ENCODE data around the gene CBFA2T3. TPM values are rescaled to one million over a fixed set of nuclear protein-coding genes. Genes with fewer than 3 reads are reported as not detected.

The CBFA2T3 gene
- total RNA-seq, 1 donor from 2014 or later, result not detected

- no peaks in the 10 kb centered on the region for H3K36me3 Mint-ChIP-seq (ENCODE audit: unreplicated experiment)
- H3K4me1 Mint-ChIP-seq (ENCODE audit: unreplicated experiment), result no peaks in the 10 kb centered on the region
- peaks cover 24% of the 10 kb centered on the region for H3K27me3 Mint-ChIP-seq (ENCODE audit: unreplicated experiment)
- no peak overlapping the region for H3K4me3 Mint-ChIP-seq (ENCODE audit: unreplicated experiment)
- no peak overlapping the region for H3K27ac Mint-ChIP-seq (ENCODE audit: unreplicated experiment)
- DNase-seq (ENCODE audit: extremely low spot score, unreplicated experiment), result no peak
- no peak for TF ChIP-seq CTCF (IDR thresholded peaks at IDR 0.05)
- H3K9me3 Mint-ChIP-seq (ENCODE audit: unreplicated experiment), result no peaks in the 10 kb centered on the region
These were observed 4.0 kb downstream of the CBFA2T3 start for GRCh38 chr16:88973007-88973410.

- H3K4me3 Mint-ChIP-seq (ENCODE audit: unreplicated experiment), result no peak overlapping the region
- H3K9me3 Mint-ChIP-seq (ENCODE audit: unreplicated experiment), result no peaks in the 10 kb centered on the region
- no peak for TF ChIP-seq CTCF (IDR thresholded peaks at IDR 0.05)
- DNase-seq (ENCODE audit: extremely low spot score, unreplicated experiment), result no peak
- no peaks in the 10 kb centered on the region for H3K36me3 Mint-ChIP-seq (ENCODE audit: unreplicated experiment)
- no peaks in the 10 kb centered on the region for H3K4me1 Mint-ChIP-seq (ENCODE audit: unreplicated experiment)
- no peak overlapping the region for H3K27ac Mint-ChIP-seq (ENCODE audit: unreplicated experiment)
- H3K27me3 Mint-ChIP-seq (ENCODE audit: unreplicated experiment), result peaks cover 24% of the 10 kb centered on the region
These were observed 4.7 kb downstream of the CBFA2T3 start for GRCh38 chr16:88972349-88972748.

- Mint-ChIP-seq H3K36me3 (ENCODE audit: unreplicated experiment) (no peaks in the 10 kb centered on the region), H3K27me3 (ENCODE audit: unreplicated experiment) (peaks cover 24% of the 10 kb centered on the region), H3K9me3 (ENCODE audit: unreplicated experiment) (no peaks in the 10 kb centered on the region), H3K27ac (ENCODE audit: unreplicated experiment) (no peak overlapping the region), H3K4me3 (ENCODE audit: unreplicated experiment) (no peak overlapping the region), H3K4me1 (ENCODE audit: unreplicated experiment) (no peaks in the 10 kb centered on the region)
- no peak for DNase-seq (ENCODE audit: extremely low spot score, unreplicated experiment)
- TF ChIP-seq CTCF (IDR thresholded peaks at IDR 0.05), result no peak
These were observed 5.5 kb downstream of the CBFA2T3 start for GRCh38 chr16:88971371-88972097.

GRCh38 chr16:88970539-88971065 is 6.4 kb downstream of the CBFA2T3 start:
- Mint-ChIP-seq H3K27me3 (ENCODE audit: unreplicated experiment) (peaks cover 24% of the 10 kb centered on the region), H3K4me3 (ENCODE audit: unreplicated experiment) (no peak overlapping the region), H3K36me3 (ENCODE audit: unreplicated experiment) (no peaks in the 10 kb centered on the region), H3K9me3 (ENCODE audit: unreplicated experiment) (no peaks in the 10 kb centered on the region), H3K27ac (ENCODE audit: unreplicated experiment) (no peak overlapping the region), H3K4me1 (ENCODE audit: unreplicated experiment) (no peaks in the 10 kb centered on the region)
- TF ChIP-seq CTCF (IDR thresholded peaks at IDR 0.05), result no peak
- DNase-seq (ENCODE audit: extremely low spot score, unreplicated experiment), result no peak

- TF ChIP-seq CTCF (IDR thresholded peaks at IDR 0.05), result no peak
- Mint-ChIP-seq H3K4me1 (ENCODE audit: unreplicated experiment) (no peaks in the 10 kb centered on the region), H3K4me3 (ENCODE audit: unreplicated experiment) (no peak overlapping the region), H3K36me3 (ENCODE audit: unreplicated experiment) (no peaks in the 10 kb centered on the region), H3K27me3 (ENCODE audit: unreplicated experiment) (peaks cover 21% of the 10 kb centered on the region), H3K27ac (ENCODE audit: unreplicated experiment) (no peak overlapping the region), H3K9me3 (ENCODE audit: unreplicated experiment) (no peaks in the 10 kb centered on the region)
- DNase-seq (ENCODE audit: extremely low spot score, unreplicated experiment), result no peak
These were observed 7.0 kb downstream of the CBFA2T3 start for GRCh38 chr16:88970050-88970449.
